NCI-H128 (cell line): ENCODE measurements around the gene GZF1.

ENCODE experiments used
- DNase-seq: peaks from one replicate; lab custom pipeline; 2025; ENCODE audit not compliant: unreplicated experiment; lab: John Stamatoyannopoulos, UW

GZF1 gene

GRCh38 chr20:23407781-23408464 lies 45.9 kb downstream of the GZF1 start:
- DNase-seq, result no peak

- DNase-seq, result no peak
These were observed 47.0 kb downstream of the GZF1 start for GRCh38 chr20:23408957-23409356.

- DNase-seq, result no peak
These were observed 47.8 kb downstream of the GZF1 start for GRCh38 chr20:23409800-23410199.

GRCh38 chr20:23410916-23411695 lies 49.1 kb downstream of the GZF1 start:
- no peak for DNase-seq

GRCh38 chr20:23412026-23412425 lies 50.0 kb downstream of the GZF1 start:
- no peak for DNase-seq

GRCh38 chr20:23413862-23414422 lies 52.0 kb downstream of the GZF1 start:
- DNase-seq, result no peak

- no peak for DNase-seq
These were observed 52.7 kb downstream of the GZF1 start for GRCh38 chr20:23414526-23415188.

- DNase-seq, result no peak
These were observed 53.6 kb downstream of the GZF1 start for GRCh38 chr20:23415555-23415954.

GRCh38 chr20:23415959-23416583 lies 54.1 kb downstream of the GZF1 start:
- no peak for DNase-seq

- DNase-seq, result no peak
These were observed 55.9 kb downstream of the GZF1 start for GRCh38 chr20:23417861-23418260.

GRCh38 chr20:23419657-23419994 lies 57.6 kb downstream of the GZF1 start:
- DNase-seq, result no peak

GRCh38 chr20:23419995-23420901 lies 58.3 kb downstream of the GZF1 start:
- no peak for DNase-seq

GRCh38 chr20:23420943-23421931 lies 59.3 kb downstream of the GZF1 start, which contains the start of gene NAPB:
Gene NAPB, minus strand, starts transcription at chr20:23421488. Its CDS starts 86 bp downstream, at chr20:23421402.
- DNase-seq, result peak; percentile 94
